A673 (cell line): ENCODE measurements around the gene GZMH. TPM values are rescaled to one million over a fixed set of nuclear protein-coding genes. Genes with fewer than 3 reads are reported as not detected.

ENCODE experiments used
- BruUV-seq: library from RNA; stranded (reverse); fragments of 400-500 nt; replicated peaks from 2 replicates; lab custom pipeline; 2021; lab: Mats Ljungman, UMichigan
- CTCF ChIA-PET: fragments of 300-600 bp; sonication (Branson Sonifier 250); formaldehyde crosslinking; loops from one replicate; lab custom pipeline; 2022; ENCODE audit warnings: antibody characterized with exemption; lab: Charles Lee
- POLR2A ChIA-PET: fragments of 300-600 bp; sonication (Branson Sonifier 250); formaldehyde crosslinking; loops from one replicate; lab custom pipeline; 2022; ENCODE audit warnings: antibody characterized with exemption; ENCODE audit not compliant: low non-redundant PET; lab: Charles Lee
- DNase-seq: peaks from one replicate; pipeline ENCODE4 v3.0.0-alpha.2; 2015; ENCODE audit warnings: low spot score
- H3K27ac ChIP-seq: fragments of 200-600 bp; sonication (generic); 2 replicates; pipeline ENCODE4 v1.5.1; 2016; ENCODE audit warnings: mixed run types, low read depth, mild to moderate bottlenecking, mixed read lengths, antibody characterized with exemption, low read length; ENCODE audit not compliant: poor library complexity, severe bottlenecking
- H3K27me3 ChIP-seq: fragments of 200-600 bp; sonication (generic); replicated peaks from 2 replicates; pipeline ENCODE4 v1.6.1; 2017; ENCODE audit warnings: mixed run types, low read depth, mild to moderate bottlenecking, mixed read lengths, antibody characterized with exemption, low read length; ENCODE audit not compliant: insufficient read depth, poor library complexity
- H3K36me3 ChIP-seq: fragments of 200-600 bp; sonication (generic); 2 replicates; pipeline ENCODE4 v1.6.1; 2016; ENCODE audit warnings: mixed run types, mild to moderate bottlenecking, mixed read lengths, antibody characterized with exemption, low read length; ENCODE audit not compliant: insufficient read depth, poor library complexity, severe bottlenecking
- H3K4me1 ChIP-seq: fragments of 200-600 bp; sonication (generic); 2 replicates; pipeline ENCODE4 v1.6.1; 2017; ENCODE audit warnings: mixed run types, mild to moderate bottlenecking, mixed read lengths, antibody characterized with exemption, low read length; ENCODE audit not compliant: insufficient read depth, poor library complexity, severe bottlenecking
- H3K4me3 ChIP-seq: fragments of 200-600 bp; sonication (generic); 2 replicates; pipeline ENCODE4 v1.5.1; 2016; ENCODE audit warnings: low read depth, mixed run types, mild to moderate bottlenecking, mixed read lengths, low read length; ENCODE audit not compliant: poor library complexity, severe bottlenecking
- H3K9me3 ChIP-seq: fragments of 200-600 bp; sonication (generic); 2 replicates; pipeline ENCODE4 v1.6.1; 2016; ENCODE audit warnings: mixed run types, low read depth, mild to moderate bottlenecking, mixed read lengths, antibody characterized with exemption, low read length; ENCODE audit not compliant: poor library complexity, severe bottlenecking
- CTCF ChIP-seq: fragments of 300-800, 200-600 bp; sonication (generic); conservative IDR thresholded peaks from 2 replicates; pipeline ENCODE4 v1.5.1; 2017; ENCODE audit warnings: low read depth, mild to moderate bottlenecking, antibody characterized with exemption, low read length, moderate library complexity, mixed read lengths
- EZH2 ChIP-seq: fragments of 200-600 bp; sonication (generic); IDR thresholded peaks from 2 replicates; pipeline ENCODE4 v1.6.1; 2017; ENCODE audit warnings: borderline replicate concordance, low read depth, mild to moderate bottlenecking, mixed read lengths, antibody characterized with exemption, low read length; ENCODE audit not compliant: poor library complexity, severe bottlenecking
- intact Hi-C: fragments of 100-400 bp; cut with micrococcal nuclease; formaldehyde crosslinking; loops from one replicate; pipeline ENCODE4 v1.10.0; 2022; ENCODE audit not compliant: unreplicated experiment
- total RNA-seq: library from RNA; stranded (reverse); gene quantifications from 2 replicates; pipeline ENCODE4 v1.2.3, GENCODE V29; 2021

GZMH gene
- total RNA-seq, 1 experiment from 2014 or later = not detected

- ChIA-PET CTCF (no interaction called here), POLR2A (no interaction called here)
- H3K4me1 ChIP-seq = no peaks in the 10 kb centered on the region
- no peaks in the 10 kb centered on the region for H3K36me3 ChIP-seq
- no peak for DNase-seq
- no peaks in the 10 kb centered on the region for H3K9me3 ChIP-seq
- BruUV-seq = no TSS peak
- H3K4me3 ChIP-seq = no peak overlapping the region
- TF ChIP-seq EZH2 (no peak), CTCF (no peak)
- peaks cover 13% of the 10 kb centered on the region for H3K27me3 ChIP-seq
- intact Hi-C loops = no loop called here
- H3K27ac ChIP-seq = no peak overlapping the region
These were observed 22.9 kb upstream of the GZMH start for GRCh38 chr14:24632336-24632735.

GRCh38 chr14:24631749-24632335 lies 22.4 kb upstream of the GZMH start:
- DNase-seq = no peak
- no peak overlapping the region for H3K4me3 ChIP-seq
- no TSS peak for BruUV-seq
- TF ChIP-seq CTCF = no peak
- TF ChIP-seq EZH2 = no peak
- peaks cover 11% of the 10 kb centered on the region for H3K27me3 ChIP-seq
- ChIA-PET CTCF (no interaction called here), POLR2A (no interaction called here)
- no peaks in the 10 kb centered on the region for H3K4me1 ChIP-seq
- H3K27ac ChIP-seq = no peak overlapping the region
- intact Hi-C loops = no loop called here
- H3K36me3 ChIP-seq = no peaks in the 10 kb centered on the region
- no peaks in the 10 kb centered on the region for H3K9me3 ChIP-seq

- peaks cover 3% of the 10 kb centered on the region for H3K27me3 ChIP-seq
- no peak overlapping the region for H3K27ac ChIP-seq
- peak; percentile 11 for DNase-seq
- no peak overlapping the region for H3K4me3 ChIP-seq
- BruUV-seq = no TSS peak
- intact Hi-C loops = no loop called here
- H3K4me1 ChIP-seq = no peaks in the 10 kb centered on the region
- no peaks in the 10 kb centered on the region for H3K36me3 ChIP-seq
- CTCF ChIA-PET = no interaction called here
- TF ChIP-seq CTCF (no peak), EZH2 (no peak)
- POLR2A ChIA-PET = no interaction called here
- no peaks in the 10 kb centered on the region for H3K9me3 ChIP-seq
These were observed 21.5 kb upstream of the GZMH start for GRCh38 chr14:24630872-24631477.
